Esophagus muscularis mucosa (tissue), 4 donors: ENCODE data around the gene CMPK1. TPM values are rescaled to one million over a fixed set of nuclear protein-coding genes. Genes with fewer than 3 reads are reported as not detected.

ENCODE experiments used
- DNase-seq: peaks from one replicate; pipeline ENCODE4 v3.0.0-alpha.2; 2017; ENCODE audit errors: extremely low spot score
- H3K27ac ChIP-seq, 4 donors: fragments of 200-600 bp; sonication (generic); replicated peaks in 1 of 4; 1 replicate in 3 of 4; 2 replicates in 1 of 4; pipeline ENCODE4 v1.5.1; 2016 to 2019; ENCODE audit warnings: mild to moderate bottlenecking in 1 of 4
- H3K27me3 ChIP-seq, 4 donors: fragments of 200-600 bp; sonication (generic); one replicate each; pipeline versions ENCODE4 v1.5.1 to v1.6.0; 2016 to 2019
- H3K36me3 ChIP-seq, 4 donors: fragments of 200-600 bp; sonication (generic); one replicate each; pipeline ENCODE4 v1.5.1; 2016 to 2019
- H3K4me1 ChIP-seq, 4 donors: fragments of 200-600 bp; sonication (generic); one replicate each; pipeline ENCODE4 v1.5.1; 2016 to 2019
- H3K4me3 ChIP-seq, 4 donors: fragments of 200-600 bp; sonication (generic); 1 replicate in 2 of 4; 2 replicates in 2 of 4; pipeline ENCODE4 v1.5.1; 2016 to 2019; ENCODE audit warnings: mild to moderate bottlenecking in 4 of 4, moderate library complexity in 1 of 4
- H3K9me3 ChIP-seq, 4 donors: fragments of 200-600 bp; sonication (generic); 1 replicate in 3 of 4; 2 replicates in 1 of 4; pipeline ENCODE4 v1.5.1; 2016 to 2019
- CTCF ChIP-seq, 3 experiments: fragments of 200-600 bp in 2 of 3; fragments of 450-650 bp in 1 of 3; sonication (generic) in 2 of 3; IDR thresholded peaks; one replicate each; pipeline ENCODE4 v1.5.1; 2017 to 2019; ENCODE audit warnings: antibody characterized with exemption in 3 of 3, mild to moderate bottlenecking in 2 of 3, moderate library complexity in 1 of 3
- EP300 ChIP-seq: sonication (generic); formaldehyde crosslinking; IDR thresholded peaks from one replicate; pipeline ENCODE4 v1.6.1; 2017; ENCODE audit warnings: antibody characterized with exemption
- POLR2A ChIP-seq: fragments of 450-650 bp; IDR thresholded peaks from one replicate; pipeline ENCODE4 v1.6.1; 2017; ENCODE audit warnings: antibody characterized with exemption, moderate library complexity, mild to moderate bottlenecking, low read depth
- POLR2AphosphoS5 ChIP-seq, 2 donors: sonication (generic); formaldehyde crosslinking; IDR thresholded peaks; one replicate each; pipeline ENCODE4 v1.6.1; 2017; ENCODE audit warnings: antibody characterized with exemption in 2 of 2
- WGBS: methylation state at CpG from one replicate; pipeline ENCODE4 v1.1.5; 2018; 5-methylcytosine and 5-hydroxymethylcytosine counted together
- intact Hi-C: fragments of 100-400 bp; cut with DNase I; formaldehyde crosslinking; loops from one replicate; pipeline ENCODE4 v1.15.1; 2023
- total RNA-seq, 4 donors: library from RNA; depleted of rRNA; stranded (reverse); fragments of >200 nt; gene quantifications; one replicate each; pipeline versions ENCODE4 v1.1.0 to v1.2.1, GENCODE V29; 2016

CMPK1 gene
- total RNA-seq, 4 donors from 2014 or later = 94.6 to 167 (median 121) TPM

- no peaks in the 10 kb centered on the region for H3K27me3 ChIP-seq
- H3K4me1 ChIP-seq = no peaks in the 10 kb centered on the region
- DNase-seq = no peak
- peaks cover 27 to 44% (median 38%) of the 10 kb centered on the region in 4 donors for H3K36me3 ChIP-seq
- intact Hi-C loops = no loop called here
- H3K9me3 ChIP-seq = no peaks in the 10 kb centered on the region
- H3K4me3 ChIP-seq = no peak overlapping the region
- TF ChIP-seq POLR2AphosphoS5 (IDR thresholded peaks at IDR 0.05) (no peak), POLR2A (no peak)
- H3K27ac ChIP-seq = no peak overlapping the region
- 95% methylated on average over 7 of the region's 7 CpGs for WGBS
Measured at GRCh38 chr1:47367651-47368050, 34.1 kb downstream of the CMPK1 start.

GRCh38 chr1:47371016-47371517 lies 37.5 kb downstream of the CMPK1 start:
- Histone ChIP-seq H3K27ac (no peak overlapping the region), H3K4me3 (no peak overlapping the region), H3K9me3 (no peaks in the 10 kb centered on the region), H3K36me3 (peaks cover 51 to 78% (median 68%) of the 10 kb centered on the region in 4 donors), H3K27me3 (no peaks in the 10 kb centered on the region), H3K4me1 (no peaks in the 10 kb centered on the region)
- intact Hi-C loops = no loop called here
- DNase-seq = no peak
- TF ChIP-seq EP300 = no peak
- no peak for TF ChIP-seq POLR2A
- TF ChIP-seq CTCF (IDR thresholded peaks at IDR 0.05) = no peak
- TF ChIP-seq POLR2AphosphoS5 (IDR thresholded peaks at IDR 0.05) = no peak

GRCh38 chr1:47374501-47374900 lies 40.9 kb downstream of the CMPK1 start:
- H3K27me3 ChIP-seq = no peaks in the 10 kb centered on the region
- TF ChIP-seq CTCF (IDR thresholded peaks at IDR 0.05) (no peak), EP300 (no peak), POLR2AphosphoS5 (IDR thresholded peaks at IDR 0.05) (no peak), POLR2A (no peak)
- peaks cover 46 to 85% (median 62%) of the 10 kb centered on the region in 4 donors for H3K36me3 ChIP-seq

GRCh38 chr1:47378147-47378546 lies 44.6 kb downstream of the CMPK1 start:
- 57% methylated on average over 1 of the region's 1 CpG for WGBS
- Histone ChIP-seq H3K27ac (no peak overlapping the region), H3K9me3 (no peaks in the 10 kb centered on the region), H3K36me3 (peaks cover 19 to 78% (median 53%) of the 10 kb centered on the region in 4 donors), H3K4me3 (no peak overlapping the region), H3K27me3 (no peaks in the 10 kb centered on the region), H3K4me1 (peaks cover 0 to 15% (median 5%) of the 10 kb centered on the region in 4 donors)
- TF ChIP-seq POLR2A (no peak), CTCF (IDR thresholded peaks at IDR 0.05) (no peak), POLR2AphosphoS5 (IDR thresholded peaks at IDR 0.05) (peak in 1 of 2 donors; percentile 7), EP300 (no peak)
- no peak for DNase-seq
- intact Hi-C loops = no loop called here

More at GRCh38 chr1:47374501-47374900, 40.9 kb downstream of the CMPK1 start:
- no peak for DNase-seq
- Histone ChIP-seq H3K27ac (no peak overlapping the region), H3K4me1 (peaks cover 0 to 15% (median 5%) of the 10 kb centered on the region in 4 donors), H3K9me3 (no peaks in the 10 kb centered on the region), H3K4me3 (no peak overlapping the region)
- intact Hi-C loops = no loop called here
- WGBS = 74% methylated on average over 1 of the region's 1 CpG

- 97% methylated on average over 5 of the region's 5 CpGs for WGBS
- intact Hi-C loops = no loop called here
- H3K36me3 ChIP-seq = peaks cover 0 to 59% (median 28%) of the 10 kb centered on the region in 4 donors
- DNase-seq = no peak
- H3K4me1 ChIP-seq = peaks cover 0 to 15% (median 5%) of the 10 kb centered on the region in 4 donors
- TF ChIP-seq CTCF (IDR thresholded peaks at IDR 0.05) (no peak), EP300 (no peak), POLR2A (no peak), POLR2AphosphoS5 (IDR thresholded peaks at IDR 0.05) (no peak)
- no peaks in the 10 kb centered on the region for H3K9me3 ChIP-seq
- no peaks in the 10 kb centered on the region for H3K27me3 ChIP-seq
- H3K27ac ChIP-seq = no peak overlapping the region
- no peak overlapping the region for H3K4me3 ChIP-seq
Measured at GRCh38 chr1:47380699-47381098, 47.1 kb downstream of the CMPK1 start.
